SU-DHL-6 (cell line): ENCODE measurements around the gene DERL2.
A peak's percentile ranks its signal among the peaks of the same experiment; 100 is the strongest.

ENCODE experiments used
- H2AFZ ChIP-seq: fragments of 200-600 bp; sonication (generic); 2 replicates; pipeline ENCODE4 v1.6.1; 2014; ENCODE audit warnings: low read depth, mild to moderate bottlenecking, moderate library complexity, mixed read lengths, antibody characterized with exemption, low read length; ENCODE audit not compliant: severe bottlenecking
- H3F3A ChIP-seq: fragments of 200-600 bp; shearing (Covaris generic); 2 replicates; pipeline ENCODE4 v1.6.0; 2016; ENCODE audit warnings: antibody characterized with exemption, mild to moderate bottlenecking; ENCODE audit not compliant: insufficient read depth
- H3K27ac ChIP-seq: fragments of 200-600 bp; sonication (generic); 2 replicates; pipeline ENCODE4 v1.5.1; 2016; ENCODE audit warnings: low read depth, mild to moderate bottlenecking, low read length, moderate library complexity, mixed read lengths
- H3K27me3 ChIP-seq: fragments of 200-600 bp; sonication (generic), shearing (Covaris generic); 2 replicates; pipeline ENCODE4 v1.6.0; 2014; ENCODE audit warnings: mild to moderate bottlenecking, low read length
- H3K36me3 ChIP-seq: fragments of 200-600 bp; sonication (generic); 2 replicates; pipeline ENCODE4 v1.6.1; 2014; ENCODE audit warnings: mild to moderate bottlenecking, low read length, mixed read lengths
- H3K4me2 ChIP-seq: fragments of 300-600, 200-600 bp; shearing (Covaris generic), sonication (generic); 2 replicates; pipeline ENCODE4 v1.6.0; 2014; ENCODE audit warnings: low read length, low read depth, mild to moderate bottlenecking; ENCODE audit not compliant: poor library complexity, severe bottlenecking
- H3K4me3 ChIP-seq: fragments of 200-600 bp; sonication (generic); 2 replicates; pipeline ENCODE4 v1.5.1; 2014; ENCODE audit warnings: antibody characterized with exemption, low read length, mild to moderate bottlenecking, mixed read lengths; ENCODE audit not compliant: insufficient read depth, poor library complexity, severe bottlenecking
- H3K79me2 ChIP-seq: fragments of 200-600 bp; sonication (generic); 2 replicates; pipeline ENCODE4 v1.6.1; 2014; ENCODE audit warnings: mild to moderate bottlenecking, low read length, moderate library complexity; ENCODE audit not compliant: insufficient read depth
- H3K9ac ChIP-seq: fragments of 200-600 bp; sonication (generic); 2 replicates; pipeline ENCODE4 v1.7.0; 2014; ENCODE audit warnings: mild to moderate bottlenecking, low read length
- H3K9me2 ChIP-seq: fragments of 200-600 bp; sonication (generic); replicated peaks from 2 replicates; pipeline ENCODE4 v1.6.1; 2014; ENCODE audit warnings: low read length; ENCODE audit not compliant: insufficient read depth
- H3K9me3 ChIP-seq: fragments of 200-600 bp; sonication (generic); 2 replicates; pipeline ENCODE4 v1.6.1; 2014; ENCODE audit warnings: low read length, mixed read lengths; ENCODE audit not compliant: insufficient read depth
- H4K20me1 ChIP-seq: fragments of 200-600 bp; sonication (generic); 2 replicates; pipeline ENCODE4 v1.6.1; 2014; ENCODE audit warnings: low read depth, mild to moderate bottlenecking, antibody characterized with exemption, low read length, moderate library complexity, mixed read lengths
- EZH2phosphoT487 ChIP-seq: fragments of 200-600 bp; sonication (generic), shearing (Covaris generic); conservative IDR thresholded peaks from 2 replicates; pipeline ENCODE4 v1.6.1; 2018; ENCODE audit warnings: mild to moderate bottlenecking, antibody characterized with exemption, low read length, moderate library complexity, mixed read lengths
- TF ChIP-seq, protein P1 (sequence below): fragments of 200-600 bp; sonication (generic); IDR thresholded peaks from one replicate; pipeline ENCODE4 v1.5.1; 2017; ENCODE audit warnings: antibody characterized with exemption, mild to moderate bottlenecking, low read length, moderate library complexity; ENCODE audit not compliant: insufficient read depth, poor library complexity, severe bottlenecking

Gene DERL2

DNA sequence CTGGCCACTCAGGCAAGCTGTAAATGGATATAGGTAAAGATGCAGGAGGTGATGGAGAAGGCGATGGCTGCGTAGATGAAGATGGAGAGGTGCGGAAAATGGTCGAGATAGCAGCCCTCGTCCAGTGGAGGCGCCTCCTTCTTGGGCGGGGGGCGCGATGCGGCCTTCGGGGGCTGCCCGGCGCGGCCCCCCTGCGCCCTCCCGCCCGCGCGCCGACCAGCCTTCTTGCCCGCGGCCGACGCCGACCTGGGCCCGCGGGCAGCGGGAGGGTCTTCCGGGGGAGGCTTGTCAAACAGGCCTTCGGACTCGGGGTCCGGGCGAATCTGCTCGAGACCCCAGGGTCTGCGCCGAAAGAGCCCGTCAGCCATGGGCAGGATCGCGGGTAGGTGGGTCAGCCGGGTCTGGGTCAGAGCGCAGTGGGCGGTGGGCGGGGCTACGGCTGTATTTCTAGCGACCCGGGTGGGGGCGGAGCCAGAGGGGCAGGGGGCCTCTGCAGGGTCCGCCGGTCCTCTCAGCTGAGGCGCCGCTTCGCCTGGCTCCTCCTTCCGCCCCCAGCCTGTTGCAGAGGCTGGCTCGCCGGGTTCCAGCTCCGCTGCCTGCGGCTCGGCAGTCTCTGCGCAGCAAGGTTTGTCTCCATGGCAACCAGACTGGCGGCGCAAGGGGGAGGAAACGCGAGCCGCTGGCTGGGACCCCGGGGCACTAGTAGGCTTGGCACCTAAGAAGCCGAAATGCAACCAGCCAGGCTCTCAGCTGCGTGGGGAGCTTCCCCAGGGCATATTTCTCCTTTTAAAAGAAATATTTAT is 14.8 kb upstream of the DERL2 start:
- Histone ChIP-seq H3F3A (0 out of 2 replicates have a peak, but pooled peaks cover 3% of the 10 kb centered on the region), H3K4me2 (peak overlapping the region; percentile 53), H3K4me3 (peak overlapping the region; percentile 45), H3K27ac (no peak overlapping the region), H2AFZ (peak overlapping the region; percentile 11), H3K9me3 (no peaks in the 10 kb centered on the region), H4K20me1 (no peaks in the 10 kb centered on the region), H3K9me2 (no peaks in the 10 kb centered on the region), H3K36me3 (no peaks in the 10 kb centered on the region), H3K27me3 (no peaks in the 10 kb centered on the region), H3K79me2 (no peaks in the 10 kb centered on the region), H3K9ac (peak overlapping the region; percentile 7; the same call in 1 of the 2 replicates)
- TF ChIP-seq, protein P1, sequence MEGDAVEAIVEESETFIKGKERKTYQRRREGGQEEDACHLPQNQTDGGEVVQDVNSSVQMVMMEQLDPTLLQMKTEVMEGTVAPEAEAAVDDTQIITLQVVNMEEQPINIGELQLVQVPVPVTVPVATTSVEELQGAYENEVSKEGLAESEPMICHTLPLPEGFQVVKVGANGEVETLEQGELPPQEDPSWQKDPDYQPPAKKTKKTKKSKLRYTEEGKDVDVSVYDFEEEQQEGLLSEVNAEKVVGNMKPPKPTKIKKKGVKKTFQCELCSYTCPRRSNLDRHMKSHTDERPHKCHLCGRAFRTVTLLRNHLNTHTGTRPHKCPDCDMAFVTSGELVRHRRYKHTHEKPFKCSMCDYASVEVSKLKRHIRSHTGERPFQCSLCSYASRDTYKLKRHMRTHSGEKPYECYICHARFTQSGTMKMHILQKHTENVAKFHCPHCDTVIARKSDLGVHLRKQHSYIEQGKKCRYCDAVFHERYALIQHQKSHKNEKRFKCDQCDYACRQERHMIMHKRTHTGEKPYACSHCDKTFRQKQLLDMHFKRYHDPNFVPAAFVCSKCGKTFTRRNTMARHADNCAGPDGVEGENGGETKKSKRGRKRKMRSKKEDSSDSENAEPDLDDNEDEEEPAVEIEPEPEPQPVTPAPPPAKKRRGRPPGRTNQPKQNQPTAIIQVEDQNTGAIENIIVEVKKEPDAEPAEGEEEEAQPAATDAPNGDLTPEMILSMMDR = no peak

DNA sequence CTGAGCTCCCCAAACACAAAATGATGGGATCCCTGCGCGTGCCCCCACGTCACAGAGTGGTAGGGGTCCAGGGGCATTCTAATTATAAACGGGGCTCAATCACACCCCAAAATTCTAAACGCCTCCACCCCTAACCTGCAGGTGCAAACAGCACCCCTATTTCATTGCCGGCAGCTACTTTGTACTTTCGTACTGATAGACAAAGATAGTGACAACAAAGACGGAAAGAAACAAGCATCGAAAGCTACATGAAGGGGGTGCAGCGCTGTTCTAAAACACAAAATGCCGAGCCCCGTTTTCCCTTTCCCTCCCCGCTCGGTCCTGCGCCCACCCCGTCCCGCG is 14.2 kb upstream of the DERL2 start:
- no peaks in the 10 kb centered on the region for H3K9me2 ChIP-seq
- H3K9me3 ChIP-seq = no peaks in the 10 kb centered on the region
- 0 out of 2 replicates have a peak, but pooled peaks cover 3% of the 10 kb centered on the region for H3F3A ChIP-seq
- H3K79me2 ChIP-seq = no peaks in the 10 kb centered on the region
- H3K9ac ChIP-seq = peak overlapping the region; percentile 7; the same call in 1 of the 2 replicates
- no peaks in the 10 kb centered on the region for H3K27me3 ChIP-seq
- H4K20me1 ChIP-seq = no peaks in the 10 kb centered on the region
- peak overlapping the region; percentile 11 for H2AFZ ChIP-seq
- no peaks in the 10 kb centered on the region for H3K36me3 ChIP-seq
- TF ChIP-seq, protein P1 = no peak
- TF ChIP-seq EZH2phosphoT487 = no peak
- H3K27ac ChIP-seq = no peak overlapping the region
- peak overlapping the region; percentile 45 for H3K4me3 ChIP-seq
- H3K4me2 ChIP-seq = peak overlapping the region; percentile 53

DNA sequence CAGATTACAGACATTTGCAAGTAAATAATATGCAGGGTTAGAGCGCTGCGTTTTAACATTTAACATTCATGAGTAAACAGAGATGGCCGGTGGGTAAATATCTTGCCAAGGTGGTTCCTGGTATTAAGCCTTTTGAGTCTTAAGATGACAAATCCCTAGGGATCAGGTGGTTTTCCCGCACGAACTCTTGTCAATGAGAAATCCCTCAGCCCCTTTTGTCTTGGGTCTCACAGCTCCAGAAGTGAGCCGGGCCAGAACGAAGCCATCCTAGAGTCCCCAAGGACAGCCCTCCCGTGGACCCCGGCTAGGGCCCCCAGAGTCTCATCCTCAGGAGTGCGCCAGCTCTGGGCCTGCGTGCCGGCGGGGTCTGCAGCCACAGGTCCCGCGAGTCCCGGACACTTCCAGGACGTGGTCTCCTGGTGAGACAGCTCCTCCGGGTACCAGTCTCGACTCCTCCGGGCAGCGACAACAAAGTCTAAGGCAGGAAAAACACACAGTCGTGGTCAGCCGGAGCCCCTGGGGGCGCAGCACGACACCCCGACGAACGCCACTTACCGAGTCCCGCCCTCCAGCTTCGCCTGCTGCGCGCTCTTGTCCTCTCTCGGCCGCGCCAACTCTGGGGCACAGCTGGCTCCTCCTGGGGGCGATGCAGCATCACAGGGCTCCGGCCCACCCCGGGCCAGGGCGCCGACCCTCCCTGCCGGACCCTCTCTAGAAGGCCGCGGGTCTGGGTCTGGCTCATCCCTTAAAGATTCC is 13.7 kb upstream of the DERL2 start:
- H3K27ac ChIP-seq = no peak overlapping the region
- TF ChIP-seq, protein P1 = no peak
- TF ChIP-seq EZH2phosphoT487 = no peak
- H3K27me3 ChIP-seq = no peaks in the 10 kb centered on the region
- no peak overlapping the region for H3K4me3 ChIP-seq
- H3K79me2 ChIP-seq = no peaks in the 10 kb centered on the region
- no peaks in the 10 kb centered on the region for H3K9me2 ChIP-seq
- H3F3A ChIP-seq = 0 out of 2 replicates have a peak, but pooled peaks cover 3% of the 10 kb centered on the region
- H3K4me2 ChIP-seq = peak overlapping the region; percentile 53
- H4K20me1 ChIP-seq = no peaks in the 10 kb centered on the region
- H3K9me3 ChIP-seq = no peaks in the 10 kb centered on the region
- no peak overlapping the region for H3K9ac ChIP-seq
- H3K36me3 ChIP-seq = no peaks in the 10 kb centered on the region
- H2AFZ ChIP-seq = no peak overlapping the region
